ENCODE measurements around the gene GFAP. TPM values are rescaled to one million over a fixed set of nuclear protein-coding genes. Genes with fewer than 3 reads are reported as not detected.

Gene GFAP
- total RNA-seq, 1 experiment from 2014 or later: 1.6 TPM

- Mint-ChIP-seq H3K27me3 (ENCODE audit: low read depth) (no peaks in the 10 kb centered on the region), H3K4me1 (peaks cover 20% of the 10 kb centered on the region), H3K27ac (peak overlapping the region; percentile 22; the same call in 1 of the 2 replicates), H3K9me3 (no peaks in the 10 kb centered on the region), H3K36me3 (peaks cover 21% of the 10 kb centered on the region), H3K4me3 (no peak overlapping the region)
- POLR2A ChIA-PET: no interaction called here
- TF ChIP-seq ZNF425 (CRISPR knock-in tag; conservative IDR thresholded peaks at IDR 0.05) (peak; percentile 68; the same call in 1 of the 2 replicates), SMAD4 (CRISPR knock-in tag; IDR thresholded peaks at IDR 0.05) (no peak), AR (CRISPR knock-in tag; IDR thresholded peaks at IDR 0.05) (peak; percentile 65; the same call in 1 of the 2 replicates)
- ATAC-seq (no peak), DNase-seq (ENCODE audit: low spot score) (no peak)
- CTCF ChIA-PET: interaction anchor here (0.5 to 7.1 kb wide), 7 partner anchors 8 to 176 kb away, joined by 3 to 177 read pairs (median 4); partner anchors contain the start of gene C1QL1
Measured at GRCh38 chr17:44922746-44923470, 7.6 kb upstream of the GFAP start.

- Mint-ChIP-seq H3K36me3 (peaks cover 14% of the 10 kb centered on the region), H3K27me3 (ENCODE audit: low read depth) (no peaks in the 10 kb centered on the region), H3K9me3 (no peaks in the 10 kb centered on the region), H3K4me1 (peaks cover 20% of the 10 kb centered on the region), H3K27ac (no peak overlapping the region), H3K4me3 (no peak overlapping the region)
- ChIA-PET CTCF (interaction anchor here (0.8 to 7.1 kb wide), 11 partner anchors 9 to 213 kb away, joined by 3 to 177 read pairs (median 13); partner anchors contain the start of genes ACBD4, C1QL1 and PLCD3), POLR2A (no interaction called here)
- ATAC-seq: no peak
- no peak for DNase-seq (ENCODE audit: low spot score)
- TF ChIP-seq ARID4B (CRISPR knock-in tag; IDR thresholded peaks at IDR 0.05; ENCODE audit: borderline replicate concordance): no peak
- no peak for TF ChIP-seq NFE2L1 (CRISPR knock-in tag; IDR thresholded peaks at IDR 0.05)
- no peak for TF ChIP-seq ETV6 (CRISPR knock-in tag; IDR thresholded peaks at IDR 0.05)
- TF ChIP-seq FOXP1 (CRISPR knock-in tag; IDR thresholded peaks at IDR 0.05; ENCODE audit: borderline replicate concordance): no peak
- no peak for TF ChIP-seq ATF2 (CRISPR knock-in tag; IDR thresholded peaks at IDR 0.05; ENCODE audit: borderline replicate concordance, low read depth)
- no peak for TF ChIP-seq CDX4 (CRISPR knock-in tag; IDR thresholded peaks at IDR 0.05; ENCODE audit: borderline replicate concordance)
- TF ChIP-seq GRHL2 (CRISPR knock-in tag; IDR thresholded peaks at IDR 0.05; ENCODE audit: insufficient replicate concordance, severe bottlenecking): no peak
- no peak for TF ChIP-seq NR2C2 (CRISPR knock-in tag; IDR thresholded peaks at IDR 0.05)
- no peak for TF ChIP-seq NR1H2 (CRISPR knock-in tag; IDR thresholded peaks at IDR 0.05)
- no peak for TF ChIP-seq ZNF219 (CRISPR knock-in tag; IDR thresholded peaks at IDR 0.05; ENCODE audit: borderline replicate concordance)
- no peak for TF ChIP-seq TP53 (CRISPR knock-in tag; IDR thresholded peaks at IDR 0.05)
- TF ChIP-seq ZNF532 (CRISPR knock-in tag; IDR thresholded peaks at IDR 0.05; ENCODE audit: borderline replicate concordance): no peak
- TF ChIP-seq USF2 (CRISPR knock-in tag; IDR thresholded peaks at IDR 0.05): no peak
Measured at GRCh38 chr17:44922136-44922535, 6.8 kb upstream of the GFAP start.
